ENCODE results near the gene KCTD4.
"Not testable (repeated sequence)": the region's sequence is repeated elsewhere in the genome, so short reads cannot be mapped to it uniquely, and the experiment has no call there.

Gene KCTD4

DNA sequence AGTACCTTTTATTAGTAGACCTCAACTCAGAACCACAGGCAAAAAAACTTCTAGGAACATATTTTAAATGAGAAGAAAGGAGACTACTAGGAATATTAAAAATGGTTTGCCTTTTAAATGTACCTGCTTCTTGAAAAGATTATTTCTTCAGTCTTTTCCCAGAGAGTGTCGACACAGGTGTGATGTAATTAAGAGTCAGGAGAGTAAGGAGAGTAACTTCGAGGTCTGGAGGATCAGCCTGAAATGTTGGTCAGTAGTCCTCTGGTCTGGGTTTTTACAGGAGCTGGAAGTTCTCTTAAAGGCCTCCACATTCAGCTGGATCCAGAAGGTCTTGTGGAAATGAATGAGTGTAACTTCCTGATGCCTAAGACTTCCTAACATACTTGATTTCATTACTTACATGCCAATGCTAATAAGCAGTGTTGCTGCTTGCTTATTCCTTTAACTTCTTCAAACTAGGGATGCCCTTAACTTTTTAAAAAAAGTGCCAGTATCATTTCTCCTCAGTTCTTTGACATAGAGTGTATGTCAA is at the start of gene KCTD4:
KCTD4 (minus strand) TSS at position 345 of the 532 bp plus-strand sequence. CDS start 6,478 bp downstream, outside the sequence.
- no peak for DNase-seq

DNA sequence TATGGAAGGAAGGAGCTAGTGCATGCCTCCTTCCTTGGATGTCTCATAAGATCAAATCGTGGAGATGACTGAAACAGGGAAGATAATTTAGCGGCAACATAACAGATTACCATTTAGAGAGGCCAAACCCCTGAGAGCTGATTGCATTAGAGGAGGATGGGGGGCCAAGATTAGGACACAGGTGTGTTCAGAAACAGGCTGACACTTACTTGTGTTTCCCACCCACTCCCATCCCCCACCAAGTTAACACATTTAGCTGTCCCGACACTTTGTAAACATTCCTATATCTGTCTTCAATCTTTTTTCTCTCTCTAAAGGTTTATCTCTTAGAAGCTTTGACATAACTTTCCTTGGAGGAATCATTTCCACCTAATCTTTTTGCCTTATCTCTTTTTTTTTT is 48.8 kb upstream of the KCTD4 start:
- DNase-seq: no peak

DNA sequence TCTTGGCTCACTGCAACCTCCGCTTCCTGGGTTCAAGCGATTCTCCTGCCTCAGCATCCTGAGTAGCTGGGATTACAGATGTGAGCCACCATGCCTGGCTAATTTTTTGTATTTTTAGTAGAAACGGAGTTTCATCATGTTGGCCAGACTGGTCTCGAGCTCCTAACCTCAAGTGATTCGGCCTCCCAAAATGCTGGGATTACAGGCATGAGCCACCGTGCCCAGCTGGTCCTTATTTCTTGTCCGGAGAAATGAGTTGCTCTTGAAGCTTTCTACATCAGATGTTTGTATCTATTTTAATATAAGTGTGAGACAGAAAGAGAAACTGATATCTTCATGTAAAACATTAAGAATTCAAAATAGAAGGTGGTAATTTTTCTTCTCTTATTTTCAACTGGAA is 43.9 kb upstream of the KCTD4 start:
- DNase-seq: not testable (repeated sequence)

DNA sequence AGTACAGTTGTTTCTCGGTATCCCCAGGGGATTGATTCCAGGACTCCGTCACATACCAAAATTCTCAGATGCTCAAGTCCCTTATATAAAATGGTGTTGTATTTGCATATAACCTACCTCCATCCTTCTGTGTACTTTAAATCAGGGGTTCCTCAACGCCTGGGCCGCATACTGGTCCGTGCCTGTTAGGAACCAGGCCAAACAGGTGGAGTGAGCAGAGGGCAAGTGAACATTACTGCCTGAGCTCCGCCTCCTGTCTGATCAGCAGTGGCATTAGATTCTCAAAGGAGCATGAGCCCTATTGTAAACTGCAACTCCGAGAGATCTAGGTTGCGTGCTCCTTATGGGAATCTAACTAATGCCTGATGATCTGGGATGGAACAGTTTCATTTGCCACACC is 42.2 kb upstream of the KCTD4 start:
- no peak for DNase-seq

DNA sequence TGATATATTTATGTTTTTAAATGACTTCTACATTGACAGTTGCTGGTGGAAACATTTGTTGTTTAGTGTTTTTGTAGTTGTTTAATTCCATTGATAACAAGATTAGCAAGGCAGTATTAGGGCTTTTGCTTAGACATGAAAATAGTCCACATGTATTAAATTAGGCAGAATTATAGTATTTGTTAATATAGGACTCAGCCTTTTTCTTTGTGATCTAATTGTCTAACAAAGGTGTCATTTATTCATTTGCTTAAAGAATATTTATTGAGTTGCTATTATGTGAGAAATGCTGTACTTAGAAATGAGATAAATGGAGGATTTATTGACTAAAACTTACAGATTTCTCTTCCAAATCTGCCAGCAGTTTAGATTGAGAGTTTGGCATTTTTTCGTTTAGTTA is 41.7 kb upstream of the KCTD4 start:
- no peak for DNase-seq

DNA sequence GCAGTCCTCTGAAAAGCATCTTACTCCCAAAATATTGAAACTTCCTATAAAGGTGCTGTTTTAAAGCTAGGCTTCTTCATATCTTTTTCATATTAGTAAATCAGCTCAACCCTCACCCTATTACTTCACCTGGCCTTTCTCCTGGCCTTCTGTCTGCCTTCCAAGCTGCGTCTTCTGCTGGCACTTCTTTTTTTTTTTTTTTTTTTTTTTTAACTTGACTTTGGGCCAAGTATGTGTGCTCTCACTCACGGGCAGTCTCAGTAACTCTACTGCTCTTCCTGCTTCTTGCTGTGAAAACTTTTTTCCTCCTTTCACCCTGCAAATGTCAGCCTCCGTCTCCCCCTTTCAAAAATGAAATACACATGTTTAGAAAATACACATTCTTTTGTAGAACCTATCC is 41.2 kb upstream of the KCTD4 start:
- no peak for DNase-seq

DNA sequence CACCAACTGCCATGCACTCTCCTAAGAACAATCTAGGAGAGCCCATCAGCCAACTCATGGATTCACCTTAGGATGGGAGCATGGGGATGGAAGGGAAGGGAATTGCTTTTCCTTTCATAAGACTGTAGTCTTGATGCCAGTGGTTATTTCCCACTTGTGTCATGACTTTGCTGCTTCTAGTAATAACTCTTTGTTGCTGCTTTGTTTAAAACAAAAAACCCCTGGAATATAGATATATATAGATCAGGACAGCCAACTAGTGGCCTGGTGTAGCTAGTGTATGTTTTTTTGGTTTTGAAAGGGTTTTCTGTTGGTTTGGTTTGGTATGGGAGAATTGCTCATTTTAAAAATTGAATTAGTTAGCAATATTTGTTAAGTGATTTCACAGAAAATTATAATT is 39.3 kb upstream of the KCTD4 start:
- DNase-seq: no peak

DNA sequence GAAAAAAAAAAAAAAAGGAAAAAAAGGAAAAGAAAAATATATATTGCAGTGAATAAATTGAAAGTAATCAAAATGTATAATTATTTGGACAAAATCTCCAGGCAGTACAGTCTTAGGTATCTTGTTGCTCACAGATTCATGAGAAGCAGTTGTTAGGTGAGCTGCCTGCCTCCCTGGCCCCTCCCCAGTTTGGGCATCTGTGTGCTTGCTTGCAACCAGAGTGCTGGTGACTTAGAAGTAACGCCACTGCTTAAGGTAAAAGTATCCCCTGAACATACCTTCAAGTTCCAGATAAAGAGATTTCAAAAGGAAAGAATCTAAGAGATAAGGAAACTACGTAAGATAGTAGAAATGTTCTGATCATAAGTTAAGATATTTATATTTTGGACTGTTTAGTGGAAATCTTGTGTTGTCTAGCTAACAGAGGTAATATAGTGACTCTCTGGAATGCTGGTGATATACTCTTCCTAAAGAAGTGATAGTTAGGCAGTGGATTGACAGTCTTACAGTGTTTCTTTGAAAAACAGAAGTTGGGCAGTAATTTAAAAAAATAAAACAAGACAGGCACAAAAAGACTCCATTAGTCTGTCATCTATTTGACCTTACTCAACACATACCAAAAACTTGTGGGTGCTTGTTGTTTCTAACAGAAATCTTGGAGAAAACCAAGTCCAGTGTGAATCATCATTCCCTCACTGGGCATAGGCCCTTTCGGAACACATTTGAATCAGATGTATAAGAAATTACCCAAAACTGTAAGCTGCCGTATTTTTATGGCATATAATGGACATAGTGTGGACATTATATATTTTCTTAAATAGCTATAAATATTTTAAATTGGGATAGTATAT is 38.3 kb upstream of the KCTD4 start:
- no peak for DNase-seq

DNA sequence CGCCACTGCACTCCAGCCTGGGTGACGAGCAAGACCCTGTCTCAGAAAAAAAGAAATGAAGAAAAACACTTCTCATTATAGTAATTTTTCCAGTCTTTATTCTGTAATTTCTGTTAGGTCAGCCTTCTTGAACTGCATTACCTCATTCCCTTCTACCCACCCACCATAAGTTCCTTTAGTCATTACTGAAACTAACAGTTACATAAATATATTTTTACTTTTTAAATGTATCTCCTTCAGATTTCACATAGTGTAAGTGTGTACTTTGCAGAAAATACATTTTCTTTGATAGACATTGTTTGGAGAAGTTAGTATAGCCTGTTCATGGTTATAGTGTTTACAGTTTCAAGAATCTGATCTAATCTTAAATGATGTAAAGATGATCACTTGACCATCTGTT is 31.7 kb upstream of the KCTD4 start:
- no peak for DNase-seq

DNA sequence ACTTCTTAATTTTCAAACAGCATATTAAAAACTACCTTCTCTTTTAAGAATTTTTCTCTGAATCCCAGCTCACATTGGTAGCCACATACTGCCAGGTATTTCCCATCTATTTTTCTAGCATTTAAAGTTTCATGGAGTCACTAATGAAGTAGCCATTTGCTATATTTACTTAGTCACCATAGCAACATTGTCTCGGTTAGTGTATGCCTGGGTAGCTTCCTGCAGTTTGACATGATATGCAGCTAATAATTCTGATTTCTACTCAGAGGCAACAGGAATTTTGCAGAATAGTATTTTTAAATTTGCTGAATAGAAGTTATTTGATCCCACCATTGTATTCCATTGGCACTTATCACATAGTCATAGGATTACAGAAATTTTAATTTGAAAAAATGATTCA is 30.9 kb upstream of the KCTD4 start:
- DNase-seq: no peak

DNA sequence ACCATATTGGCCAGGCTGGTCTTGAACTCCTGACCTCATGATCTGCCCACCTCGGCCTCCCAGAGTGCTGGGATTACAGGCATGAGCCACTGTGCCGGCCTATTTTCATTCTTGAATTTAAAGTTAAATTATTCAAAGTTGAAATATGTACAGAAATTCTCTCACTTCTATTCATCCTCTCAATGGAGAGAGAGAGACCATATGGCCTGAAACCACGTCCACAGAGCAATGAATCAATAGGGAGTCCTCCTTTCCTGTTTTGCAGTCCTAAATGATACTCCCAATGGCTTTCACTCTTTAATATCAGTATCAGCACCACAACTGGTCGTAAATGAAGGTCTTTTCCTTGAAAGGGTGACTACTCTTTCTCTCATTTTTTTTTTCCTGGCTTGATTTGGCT is 30.5 kb upstream of the KCTD4 start:
- no peak for DNase-seq

DNA sequence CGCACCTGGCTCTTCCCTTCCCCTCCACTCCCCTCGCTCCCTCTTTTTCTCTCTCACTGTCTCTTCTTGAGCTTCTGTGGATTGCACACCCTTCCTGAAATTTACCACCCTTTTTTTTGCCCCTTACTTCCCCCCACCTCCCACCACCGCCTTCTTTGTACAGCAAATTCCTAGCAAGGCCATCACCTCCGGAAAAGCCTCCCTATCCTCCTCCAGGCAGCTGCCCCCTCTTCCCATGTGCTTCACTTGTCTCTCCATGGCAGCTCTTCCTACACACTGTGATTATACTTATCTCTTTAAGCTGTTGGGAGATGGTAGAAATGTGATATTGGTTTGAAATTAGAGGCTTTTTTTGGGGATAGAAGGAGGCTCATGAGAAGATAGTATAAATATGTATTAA is 28.3 kb upstream of the KCTD4 start:
- no peak for DNase-seq

DNA sequence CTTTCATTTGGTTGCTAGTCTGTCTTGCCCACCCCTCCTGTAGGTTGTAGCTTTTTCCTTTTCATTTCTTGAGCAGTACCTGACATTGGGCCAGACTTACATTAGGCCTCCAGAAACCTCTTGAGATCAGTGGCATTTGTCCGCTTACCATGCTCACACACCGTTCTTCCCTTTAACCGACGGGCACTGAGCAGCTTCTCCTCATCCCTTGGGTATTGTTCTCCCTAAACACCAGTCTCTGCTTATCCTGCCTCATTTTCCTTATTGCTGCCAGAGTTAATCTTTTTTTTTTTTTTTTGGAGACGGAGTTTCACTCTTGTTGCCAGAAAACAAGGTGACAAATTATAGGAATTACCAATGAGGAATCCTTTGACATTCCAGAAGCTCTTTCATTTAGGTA is 27.2 kb upstream of the KCTD4 start:
- DNase-seq: no peak

DNA sequence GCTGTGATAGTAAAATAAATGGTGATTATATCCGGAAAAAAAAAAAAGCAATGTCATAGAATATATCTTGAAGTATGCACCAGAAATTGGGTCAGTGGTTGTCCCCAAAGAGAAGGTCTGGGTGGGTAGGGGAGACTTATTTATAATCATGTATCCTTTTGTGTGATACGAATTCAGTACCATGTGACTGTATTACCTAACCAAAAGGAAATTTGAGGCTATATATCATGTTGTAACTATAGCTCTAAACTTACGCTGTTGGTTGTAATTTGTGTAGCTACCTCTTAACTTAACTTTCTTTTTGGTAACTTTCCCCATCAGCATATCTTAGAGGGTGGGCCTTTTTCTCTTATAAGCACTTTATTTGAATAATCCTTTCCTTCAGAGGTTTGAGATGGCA is 25.2 kb upstream of the KCTD4 start:
- DNase-seq: no peak

DNA sequence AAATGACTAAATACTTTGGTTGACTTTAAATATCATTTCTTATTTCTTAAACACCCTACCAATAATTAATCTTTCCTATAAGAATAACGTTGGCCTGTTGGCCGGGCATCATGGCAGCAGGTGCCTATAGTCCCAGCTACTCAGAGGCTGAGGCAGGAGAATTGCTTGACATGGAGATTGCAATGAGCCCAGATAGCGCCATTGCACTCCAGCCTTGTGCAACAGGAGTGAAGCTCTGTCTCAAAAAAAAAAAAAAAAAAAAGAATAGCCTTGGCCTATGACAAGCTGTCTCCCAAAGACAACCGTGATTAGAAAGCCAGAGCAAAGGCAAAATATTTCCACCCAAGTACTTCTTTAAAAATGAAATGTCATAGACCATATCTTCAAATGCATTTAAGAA is 24.5 kb upstream of the KCTD4 start:
- no peak for DNase-seq

DNA sequence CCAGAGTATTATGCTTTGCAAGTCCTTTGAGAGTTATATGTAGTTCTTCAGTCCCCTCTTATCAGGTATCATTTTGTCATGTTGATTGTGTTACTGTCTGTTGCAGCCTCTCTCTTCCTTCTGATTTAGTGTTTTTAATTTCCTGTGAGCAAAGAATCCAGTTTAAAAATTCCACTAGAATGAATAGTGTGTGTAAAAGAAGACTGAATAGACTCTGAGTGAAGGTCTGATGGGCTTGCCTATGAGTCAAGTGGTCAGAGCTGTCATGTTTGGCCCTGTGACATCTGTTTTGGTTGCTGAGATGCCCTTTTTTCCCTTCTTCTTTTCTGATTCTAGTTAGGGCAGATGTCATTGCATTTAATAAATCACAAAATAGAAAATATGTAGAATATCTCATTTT is 23.3 kb upstream of the KCTD4 start:
- no peak for DNase-seq

DNA sequence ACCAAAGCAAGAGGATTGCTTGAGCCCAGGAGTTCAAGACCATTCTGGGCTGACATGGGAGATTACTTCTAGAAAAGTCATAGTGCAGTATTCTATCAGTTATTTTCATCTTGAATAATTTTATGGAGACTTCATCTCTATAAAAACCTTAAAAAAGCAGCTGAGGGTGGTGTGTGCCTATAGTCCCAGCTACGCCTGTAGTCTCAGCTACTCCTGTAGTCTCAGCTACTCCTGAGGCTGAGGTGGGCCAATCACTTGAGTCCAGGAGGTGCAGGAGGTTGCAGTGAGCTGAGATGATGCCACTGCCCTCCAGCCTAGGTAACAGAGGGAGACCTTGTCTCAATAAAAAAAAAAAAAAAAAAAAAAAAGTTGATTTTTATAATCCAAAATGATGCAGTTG is 22.1 kb upstream of the KCTD4 start:
- DNase-seq: no peak

DNA sequence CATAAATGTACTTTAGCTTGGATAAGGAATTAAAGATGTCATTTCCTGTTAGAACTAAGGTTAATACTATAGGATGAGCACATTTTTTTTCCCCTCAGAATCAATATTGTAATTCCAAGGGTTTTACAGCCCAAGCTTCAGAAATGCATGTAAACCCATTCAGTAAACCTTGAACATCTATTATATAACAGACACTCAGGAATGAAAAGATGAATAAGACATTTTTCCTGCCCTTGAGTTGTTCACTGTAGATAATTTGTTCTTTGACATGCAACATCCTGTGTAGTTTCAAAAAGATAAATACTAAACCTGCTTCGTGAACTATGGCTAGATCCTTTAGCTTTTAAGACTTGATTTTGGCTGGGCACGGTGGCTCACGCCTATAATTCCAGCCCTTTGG is 21.7 kb upstream of the KCTD4 start:
- no peak for DNase-seq

DNA sequence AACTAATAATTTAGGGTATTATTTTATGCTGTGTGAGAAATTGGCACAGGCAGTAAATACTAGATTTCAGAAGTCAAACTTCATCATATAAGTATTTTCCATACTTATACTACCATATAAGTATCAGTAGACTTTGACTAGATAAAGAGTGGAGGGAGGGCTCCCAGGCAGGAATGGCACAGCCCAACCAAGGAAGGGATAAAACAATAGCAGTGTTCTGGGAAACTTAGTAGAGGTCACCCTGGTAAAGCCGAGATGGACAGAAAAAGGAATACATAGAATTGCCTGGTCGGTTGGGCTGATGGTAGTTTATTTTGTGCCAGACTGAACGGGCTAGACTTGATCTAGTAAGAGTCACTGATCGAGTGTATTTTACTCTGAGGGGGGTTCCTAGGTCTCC is 19.6 kb upstream of the KCTD4 start:
- DNase-seq: no peak

DNA sequence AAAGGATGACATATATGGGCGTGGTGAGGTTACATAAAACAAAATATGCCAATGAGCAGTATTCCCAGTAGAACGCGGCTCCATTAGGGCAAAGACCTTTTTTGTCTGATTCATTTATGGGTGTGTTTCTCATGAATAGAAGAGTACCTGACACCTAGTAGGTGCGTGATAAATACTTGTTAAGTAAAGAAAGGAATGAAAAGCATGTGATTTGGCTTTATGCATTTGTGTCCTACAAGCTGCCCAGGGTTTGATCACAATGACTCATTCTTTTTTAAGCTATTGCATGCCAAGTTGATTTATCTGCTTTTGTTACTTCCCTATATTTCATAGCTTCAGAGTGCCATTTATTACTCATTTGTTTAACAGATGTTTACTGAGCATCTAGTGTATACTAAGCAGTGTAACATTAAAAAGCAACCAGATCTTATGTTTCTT is 19.1 kb upstream of the KCTD4 start:
- no peak for DNase-seq

DNA sequence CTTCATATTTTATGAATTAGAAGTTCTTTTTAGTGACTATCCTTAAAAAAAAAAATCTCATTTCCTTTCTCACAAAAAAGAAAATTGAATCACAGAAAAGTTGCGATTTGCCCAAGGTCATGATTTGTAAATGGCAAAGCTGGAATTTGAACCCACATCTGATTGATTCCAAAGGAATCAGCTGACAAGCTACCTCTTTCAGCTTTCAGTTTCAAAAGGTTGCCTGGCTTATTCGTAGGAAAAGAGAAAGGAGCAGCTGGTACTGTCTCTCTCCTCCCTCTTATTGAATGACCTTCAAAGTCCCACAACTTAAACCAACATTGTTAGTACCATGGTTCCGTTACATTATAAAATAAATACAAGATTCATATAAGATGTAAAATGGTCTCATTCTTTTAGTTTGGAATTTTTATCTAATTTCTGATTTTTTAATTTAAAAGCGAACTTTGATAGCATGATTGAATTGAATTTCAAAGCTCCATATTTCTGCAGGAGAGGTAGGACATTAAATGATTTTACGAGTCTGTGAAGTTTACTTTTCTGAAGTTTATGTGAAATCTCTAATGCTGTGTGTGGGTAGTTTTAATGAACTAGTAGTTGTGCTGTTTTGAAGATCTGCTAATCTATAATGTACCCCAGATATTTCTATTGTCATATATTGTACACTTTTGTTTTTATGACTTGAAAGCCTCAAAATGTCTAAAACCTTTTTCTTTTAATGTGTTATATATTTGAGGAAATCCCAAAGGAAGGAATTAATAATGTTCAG is 18.5 kb upstream of the KCTD4 start:
- DNase-seq: no peak

DNA sequence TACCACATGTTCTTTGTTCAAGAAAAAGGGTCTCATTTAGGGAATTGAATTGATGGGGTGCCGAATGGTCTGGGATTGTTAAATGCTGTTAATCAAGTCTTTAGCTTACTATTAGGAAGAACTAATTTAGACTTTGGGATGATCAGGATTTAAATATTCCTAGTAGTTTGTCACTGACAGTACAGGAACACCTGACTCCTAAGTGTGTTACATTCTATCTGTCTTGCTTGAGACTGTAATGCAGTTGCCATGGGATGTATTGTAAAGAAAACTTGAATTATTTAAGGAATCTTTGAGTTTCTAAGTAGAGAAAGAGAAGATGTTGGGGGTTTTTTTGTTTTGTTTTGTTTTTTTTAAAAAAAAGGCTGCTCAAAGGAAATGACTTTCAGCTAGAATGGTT is 17.8 kb upstream of the KCTD4 start:
- no peak for DNase-seq

DNA sequence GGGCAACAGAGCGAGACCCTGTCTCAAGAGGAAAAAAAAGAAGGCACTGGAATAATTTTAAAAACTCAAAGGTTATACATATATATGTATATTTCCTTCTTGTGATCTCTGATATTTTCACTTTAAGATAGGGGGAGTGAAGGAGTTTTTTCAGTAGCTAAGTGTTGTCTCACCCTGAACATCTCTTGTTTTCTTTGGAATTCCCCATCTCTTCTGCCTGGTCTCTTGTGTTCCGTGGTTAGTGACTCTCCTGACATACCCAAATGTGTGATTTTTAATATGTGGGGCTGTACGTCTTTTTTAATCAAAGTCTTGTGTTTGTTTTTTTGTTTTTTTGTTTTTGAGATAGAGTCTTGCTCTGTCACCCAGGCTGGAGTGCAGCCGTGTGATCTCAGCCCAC is 15.3 kb upstream of the KCTD4 start:
- no peak for DNase-seq

DNA sequence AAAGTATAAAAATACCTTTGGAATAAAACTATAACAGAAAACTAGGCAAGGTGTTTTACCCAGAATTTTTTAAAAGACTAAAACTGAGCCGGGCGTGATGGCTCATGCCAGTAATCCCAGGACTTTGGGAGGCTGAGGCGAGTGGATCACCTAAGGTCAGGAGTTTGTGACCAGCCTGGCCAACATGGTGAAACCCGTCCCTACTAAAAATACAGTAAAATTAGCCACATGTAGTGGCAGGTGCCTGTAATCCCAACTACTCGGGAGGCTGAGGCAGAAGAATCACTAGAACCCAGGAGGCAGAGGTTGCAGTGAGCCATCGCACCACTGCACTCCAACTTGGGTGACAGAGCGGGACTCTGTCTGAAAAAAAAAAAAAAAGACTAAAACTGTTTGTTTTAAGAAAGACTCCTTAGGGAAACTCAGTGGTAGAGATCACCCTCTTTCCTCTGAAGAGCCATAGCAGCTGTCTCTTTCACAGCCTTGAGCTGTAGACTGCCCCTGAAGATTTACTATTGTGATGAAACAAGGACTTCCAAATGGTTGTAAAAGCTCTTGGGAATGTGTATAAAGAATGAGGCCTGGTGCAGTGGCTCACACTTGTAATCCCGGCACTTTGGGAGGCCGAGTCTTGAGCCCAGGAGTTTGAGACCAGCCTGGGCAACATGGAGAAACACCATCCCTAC is 14.7 kb upstream of the KCTD4 start:
- no peak for DNase-seq

Data from left hindlimb (tissue), 1 donor.